Esophagus squamous epithelium (tissue), 5 donors: Measurements from ENCODE around the gene IL13. TPM values are rescaled to one million over a fixed set of nuclear protein-coding genes. Genes with fewer than 3 reads are reported as not detected.

Experiments
- DNase-seq: peaks from one replicate; lab custom pipeline; 2025; lab: John Stamatoyannopoulos, UW
- H3K27ac ChIP-seq, 4 donors: fragments of 200-600 bp; sonication (generic); one replicate each; pipeline ENCODE4 v1.5.1; 2016 to 2019; ENCODE audit warnings: mild to moderate bottlenecking in 1 of 4
- H3K27me3 ChIP-seq, 4 donors: fragments of 200-600 bp; sonication (generic); 1 replicate in 3 of 4; 2 replicates in 1 of 4; pipeline versions ENCODE4 v1.5.1 to v1.6.0; 2017 to 2021; ENCODE audit warnings: antibody characterized with exemption in 1 of 4
- H3K36me3 ChIP-seq, 3 donors: fragments of 200-600 bp; sonication (generic); one replicate each; pipeline ENCODE4 v1.5.1; 2016 to 2019
- H3K4me1 ChIP-seq, 3 donors: fragments of 200-600 bp; sonication (generic); one replicate each; pipeline ENCODE4 v1.5.1; 2017 to 2019
- H3K4me3 ChIP-seq, 4 donors: fragments of 200-600 bp; sonication (generic); 1 replicate in 3 of 4; 2 replicates in 1 of 4; pipeline ENCODE4 v1.5.1; 2016 to 2019; ENCODE audit warnings: mild to moderate bottlenecking in 2 of 4, moderate library complexity in 1 of 4
- H3K9me3 ChIP-seq, 3 donors: fragments of 200-600 bp; sonication (generic); one replicate each; pipeline ENCODE4 v1.5.1; 2016 to 2019
- POLR2A ChIP-seq, 4 donors: fragments of 450-650 bp; IDR thresholded peaks; one replicate each; pipeline ENCODE4 v1.6.1; 2017; ENCODE audit warnings: antibody characterized with exemption in 4 of 4, mild to moderate bottlenecking in 4 of 4, moderate library complexity in 3 of 4
- WGBS, 2 donors: methylation state at CpG; one replicate each; pipeline ENCODE4 v1.1.5; 2018; 5-methylcytosine and 5-hydroxymethylcytosine counted together
- intact Hi-C: fragments of 100-400 bp; cut with DNase I; formaldehyde crosslinking; loops from one replicate; pipeline ENCODE4 v1.15.0; 2022
- total RNA-seq, 4 donors: library from RNA; depleted of rRNA; stranded (reverse); fragments of >200 nt; gene quantifications; one replicate each; pipeline ENCODE4 v1.1.0, GENCODE V29; 2016
- TF ChIP-seq, protein P1 (sequence below), 6 experiments: fragments of 450-650 bp in 4 of 6; fragments of 200-600 bp in 2 of 6; sonication (generic) in 2 of 6; IDR thresholded peaks; one replicate each; pipeline ENCODE4 v1.5.1; 2016 to 2019; ENCODE audit warnings: antibody characterized with exemption in 6 of 6, mild to moderate bottlenecking in 4 of 6, moderate library complexity in 4 of 6
- donor health status: DM: yes; HTN: yes; CAD: no.

The IL13 gene
- total RNA-seq, 4 donors from 2014 or later: not detected

DNA sequence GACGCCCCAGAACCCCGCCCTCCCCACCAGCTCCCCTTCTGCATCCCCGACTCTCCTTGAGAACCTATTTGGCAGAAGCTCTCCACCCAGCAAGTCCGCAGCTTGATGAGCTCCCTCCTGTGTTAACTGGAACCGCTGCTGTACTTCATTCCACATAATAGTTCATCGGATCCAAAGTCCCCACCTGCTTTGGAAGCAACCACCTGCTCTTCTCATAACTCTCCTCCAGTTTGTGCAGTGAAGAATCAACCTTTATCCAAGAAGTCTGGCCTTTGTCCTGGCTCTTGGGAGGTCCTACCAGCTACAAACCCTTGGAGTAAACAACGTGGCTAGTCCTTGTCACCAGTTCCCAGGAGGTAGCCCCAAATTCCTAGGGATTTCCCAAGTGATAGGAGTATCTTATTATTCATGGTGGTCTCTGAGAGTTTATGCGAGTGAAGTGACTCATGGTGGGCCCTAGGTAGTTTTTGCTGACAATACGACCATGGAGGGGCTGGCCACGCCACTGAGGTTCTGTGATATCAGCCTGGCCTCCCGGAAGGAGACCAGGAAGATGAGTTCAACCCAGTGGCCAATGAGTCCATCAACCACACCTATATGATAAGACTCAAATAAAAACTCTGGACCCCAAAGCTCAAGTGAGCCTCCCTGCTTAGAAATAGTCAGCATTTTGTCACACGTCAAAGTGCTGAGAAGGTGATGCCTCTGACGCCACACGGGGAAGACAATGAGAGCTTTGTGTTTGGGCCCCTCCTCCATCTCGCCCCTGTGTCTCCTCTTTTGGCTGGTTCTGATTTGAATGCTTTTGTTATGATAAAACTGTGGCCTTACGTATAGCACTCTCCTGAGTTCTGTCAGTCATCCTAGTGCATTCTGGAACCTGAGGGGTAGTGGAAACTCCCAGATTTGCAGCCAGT lies 12.3 kb downstream of the IL13 start:
- H3K4me3 ChIP-seq: no peak overlapping the region
- intact Hi-C loops: no loop called here
- no peak for DNase-seq

DNA sequence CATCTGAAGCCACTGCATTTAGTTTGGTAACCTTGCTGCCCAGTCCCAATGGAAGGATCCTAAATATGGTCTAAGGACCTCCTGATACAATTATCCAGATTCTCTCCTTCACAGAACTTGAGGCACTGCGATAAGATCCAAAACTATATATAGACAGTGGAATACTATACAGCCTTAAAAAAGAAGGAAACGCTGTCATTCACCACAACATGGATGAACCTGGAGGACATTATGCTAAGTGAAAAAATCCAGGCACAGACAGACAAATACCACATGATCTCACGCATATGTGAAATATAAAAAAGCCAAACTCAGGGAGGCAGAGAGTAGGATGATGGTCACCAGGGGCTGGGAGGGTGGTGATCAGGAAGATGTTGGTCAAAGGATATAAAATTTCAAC lies 13.0 kb downstream of the IL13 start:
- Histone ChIP-seq H3K4me3 (no peak overlapping the region), H3K4me1 (peaks cover 0 to 13% (median 5%) of the 10 kb centered on the region in 3 donors), H3K36me3 (no peaks in the 10 kb centered on the region), H3K27ac (no peak overlapping the region), H3K27me3 (peaks cover 0 to 6% (median 0%) of the 10 kb centered on the region in 4 donors), H3K9me3 (no peaks in the 10 kb centered on the region)
- intact Hi-C loops: no loop called here
- 85 to 100% methylated on average over 3 of the region's 3 CpGs for WGBS, 2 donors
- TF ChIP-seq, protein P1, sequence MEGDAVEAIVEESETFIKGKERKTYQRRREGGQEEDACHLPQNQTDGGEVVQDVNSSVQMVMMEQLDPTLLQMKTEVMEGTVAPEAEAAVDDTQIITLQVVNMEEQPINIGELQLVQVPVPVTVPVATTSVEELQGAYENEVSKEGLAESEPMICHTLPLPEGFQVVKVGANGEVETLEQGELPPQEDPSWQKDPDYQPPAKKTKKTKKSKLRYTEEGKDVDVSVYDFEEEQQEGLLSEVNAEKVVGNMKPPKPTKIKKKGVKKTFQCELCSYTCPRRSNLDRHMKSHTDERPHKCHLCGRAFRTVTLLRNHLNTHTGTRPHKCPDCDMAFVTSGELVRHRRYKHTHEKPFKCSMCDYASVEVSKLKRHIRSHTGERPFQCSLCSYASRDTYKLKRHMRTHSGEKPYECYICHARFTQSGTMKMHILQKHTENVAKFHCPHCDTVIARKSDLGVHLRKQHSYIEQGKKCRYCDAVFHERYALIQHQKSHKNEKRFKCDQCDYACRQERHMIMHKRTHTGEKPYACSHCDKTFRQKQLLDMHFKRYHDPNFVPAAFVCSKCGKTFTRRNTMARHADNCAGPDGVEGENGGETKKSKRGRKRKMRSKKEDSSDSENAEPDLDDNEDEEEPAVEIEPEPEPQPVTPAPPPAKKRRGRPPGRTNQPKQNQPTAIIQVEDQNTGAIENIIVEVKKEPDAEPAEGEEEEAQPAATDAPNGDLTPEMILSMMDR (IDR thresholded peaks at IDR 0.05): no peak
- no peak for TF ChIP-seq POLR2A (IDR thresholded peaks at IDR 0.05)
- no peak for DNase-seq

More for the DNA sequence above, 12.3 kb downstream of the IL13 start:
- Histone ChIP-seq H3K4me1 (peaks cover 0 to 13% (median 5%) of the 10 kb centered on the region in 3 donors), H3K36me3 (no peaks in the 10 kb centered on the region), H3K9me3 (no peaks in the 10 kb centered on the region), H3K27ac (no peak overlapping the region), H3K27me3 (peaks cover 0 to 6% (median 0%) of the 10 kb centered on the region in 4 donors)
- 80 to 87% methylated on average over 13 to 16 of the region's 16 CpGs for WGBS, 2 donors
- no peak for TF ChIP-seq POLR2A (IDR thresholded peaks at IDR 0.05)
- TF ChIP-seq, protein P1 (IDR thresholded peaks at IDR 0.05): no peak

DNA sequence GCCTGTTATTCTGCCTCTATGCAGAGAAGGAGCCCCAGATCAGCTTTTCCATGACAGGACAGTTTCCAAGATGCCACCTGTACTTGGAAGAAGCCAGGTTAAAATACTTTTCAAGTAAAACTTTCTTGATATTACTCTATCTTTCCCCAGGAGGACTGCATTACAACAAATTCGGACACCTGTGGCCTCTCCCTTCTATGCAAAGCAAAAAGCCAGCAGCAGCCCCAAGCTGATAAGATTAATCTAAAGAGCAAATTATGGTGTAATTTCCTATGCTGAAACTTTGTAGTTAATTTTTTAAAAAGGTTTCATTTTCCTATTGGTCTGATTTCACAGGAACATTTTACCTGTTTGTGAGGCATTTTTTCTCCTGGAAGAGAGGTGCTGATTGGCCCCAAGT lies 15.5 kb downstream of the IL13 start:
- Histone ChIP-seq H3K4me1 (peaks cover 0 to 22% (median 8%) of the 10 kb centered on the region in 3 donors), H3K27me3 (no peaks in the 10 kb centered on the region), H3K27ac (no peak overlapping the region), H3K36me3 (no peaks in the 10 kb centered on the region), H3K9me3 (no peaks in the 10 kb centered on the region), H3K4me3 (no peak overlapping the region)
- TF ChIP-seq, protein P1 (IDR thresholded peaks at IDR 0.05): no peak
- TF ChIP-seq POLR2A (IDR thresholded peaks at IDR 0.05): no peak
- DNase-seq: no peak
- intact Hi-C loops: no loop called here
- 86 to 94% methylated on average over 1 of the region's 1 CpG for WGBS, 2 donors

DNA sequence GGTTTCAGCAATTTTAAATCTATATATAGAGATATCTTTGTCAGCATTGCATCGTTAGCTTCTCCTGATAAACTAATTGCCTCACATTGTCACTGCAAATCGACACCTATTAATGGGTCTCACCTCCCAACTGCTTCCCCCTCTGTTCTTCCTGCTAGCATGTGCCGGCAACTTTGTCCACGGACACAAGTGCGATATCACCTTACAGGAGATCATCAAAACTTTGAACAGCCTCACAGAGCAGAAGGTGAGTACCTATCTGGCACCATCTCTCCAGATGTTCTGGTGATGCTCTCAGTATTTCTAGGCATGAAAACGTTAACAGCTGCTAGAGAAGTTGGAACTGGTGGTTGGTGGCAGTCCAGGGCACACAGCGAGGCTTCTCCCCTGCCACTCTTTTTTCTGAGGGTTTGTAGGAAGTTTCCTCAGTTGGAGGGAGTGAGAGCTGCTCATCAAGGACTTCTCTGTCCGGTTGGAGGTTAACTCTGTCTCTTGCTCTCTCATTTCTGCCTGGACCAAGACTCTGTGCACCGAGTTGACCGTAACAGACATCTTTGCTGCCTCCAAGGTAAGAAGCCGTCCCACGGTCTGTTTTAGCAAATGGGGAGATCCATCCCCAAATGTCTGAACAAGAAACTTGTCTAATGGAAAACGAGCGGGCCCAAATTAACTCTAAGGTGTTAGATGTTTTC lies 16.1 kb downstream of the IL13 start, which contains the start of gene IL4:
IL4 (plus strand) TSS at position 51 of the 692 bp plus-strand sequence; CDS start at position 113, 62 bp downstream.
- Histone ChIP-seq H3K4me3 (no peak within 1 kb of the TSS), H3K36me3 (no peaks in the 10 kb centered on the region), H3K9me3 (no peaks in the 10 kb centered on the region), H3K4me1 (peaks cover 0 to 22% (median 8%) of the 10 kb centered on the region in 3 donors), H3K27ac (peak within 1 kb of the TSS in 2 of 4 donors; percentile 51 to 58), H3K27me3 (no peaks in the 10 kb centered on the region)
- WGBS, 2 donors: 82 to 85% methylated on average over 10 to 12 of the region's 14 CpGs
- TF ChIP-seq, protein P1 (IDR thresholded peaks at IDR 0.05): no peak
- no peak for TF ChIP-seq POLR2A (IDR thresholded peaks at IDR 0.05)
- DNase-seq: no peak
- intact Hi-C loops: no loop called here
